NCI-H2107 treated with DMSO at 0.1 percent for 48 hours (cell line): ENCODE data around the gene LMBR1.

Experiments
- DNase-seq: peaks from one replicate; lab custom pipeline; 2025; ENCODE audit not compliant: unreplicated experiment; lab: John Stamatoyannopoulos, UW

LMBR1 gene

GRCh38 chr7:156802214-156802613 is 90.8 kb downstream of the LMBR1 start:
- DNase-seq: no peak

GRCh38 chr7:156795415-156795814 is 97.6 kb downstream of the LMBR1 start:
- DNase-seq: no peak

GRCh38 chr7:156793334-156793733 is 99.6 kb downstream of the LMBR1 start:
- no peak for DNase-seq

GRCh38 chr7:156792611-156793010 is 100.4 kb downstream of the LMBR1 start:
- DNase-seq: no peak

- DNase-seq: no peak
Measured at GRCh38 chr7:156791241-156791640, 101.7 kb downstream of the LMBR1 start.

GRCh38 chr7:156790264-156790663 is 102.7 kb downstream of the LMBR1 start:
- no peak for DNase-seq

- no peak for DNase-seq
Measured at GRCh38 chr7:156785998-156786543, 106.9 kb downstream of the LMBR1 start.

- DNase-seq: no peak
Measured at GRCh38 chr7:156783864-156784263, 109.1 kb downstream of the LMBR1 start.

GRCh38 chr7:156781972-156782371 is 111.0 kb downstream of the LMBR1 start:
- no peak for DNase-seq

- DNase-seq: no peak
Measured at GRCh38 chr7:156780724-156781455, 112.1 kb downstream of the LMBR1 start.

GRCh38 chr7:156778668-156779067 is 114.3 kb downstream of the LMBR1 start:
- no peak for DNase-seq

- DNase-seq: no peak
Measured at GRCh38 chr7:156778201-156778600, 114.8 kb downstream of the LMBR1 start.

- DNase-seq: no peak
Measured at GRCh38 chr7:156777364-156778069, 115.5 kb downstream of the LMBR1 start.

- DNase-seq: no peak
Measured at GRCh38 chr7:156776527-156776926, 116.5 kb downstream of the LMBR1 start.

- no peak for DNase-seq
Measured at GRCh38 chr7:156773966-156774365, 119.0 kb downstream of the LMBR1 start.

GRCh38 chr7:156772725-156773124 is 120.3 kb downstream of the LMBR1 start:
- no peak for DNase-seq

GRCh38 chr7:156768698-156769472 is 124.1 kb downstream of the LMBR1 start:
- no peak for DNase-seq

GRCh38 chr7:156766666-156767065 is 126.3 kb downstream of the LMBR1 start:
- no peak for DNase-seq

- no peak for DNase-seq
Measured at GRCh38 chr7:156765901-156766656, 126.9 kb downstream of the LMBR1 start.

- DNase-seq: no peak
Measured at GRCh38 chr7:156764766-156765165, 128.2 kb downstream of the LMBR1 start.
